ENCODE results near the gene EQTN. TPM values are rescaled to one million over a fixed set of nuclear protein-coding genes. Genes with fewer than 3 reads are reported as not detected.
"Not testable (repeated sequence)": the region's sequence is repeated elsewhere in the genome, so short reads cannot be mapped to it uniquely, and the experiment has no call there.

EQTN gene
- total RNA-seq, 4 donors from 2014 or later = 0.42 TPM; not detected in 3

GRCh38 chr9:27260789-27261516 is 36.0 kb downstream of the EQTN start:
- H3K4me3 ChIP-seq (ENCODE audit: low read depth, poor library complexity, severe bottlenecking) = no peak overlapping the region
- intact Hi-C loops (cut with DNase I; ENCODE audit: low total_unique reads) = no loop called here
- WGBS, 2 donors = 75 to 82% methylated on average over 8 of the region's 8 CpGs
- TF ChIP-seq POLR2A (IDR thresholded peaks at IDR 0.05) (no peak), CTCF (IDR thresholded peaks at IDR 0.05) (no peak)
- DNase-seq (ENCODE audit: low spot score in 2 of 2) = no peak

GRCh38 chr9:27258662-27259061 is 38.3 kb downstream of the EQTN start:
- no peak overlapping the region for H3K4me3 ChIP-seq (ENCODE audit: low read depth, poor library complexity, severe bottlenecking)
- intact Hi-C loops (cut with DNase I; ENCODE audit: low total_unique reads) = no loop called here
- no peak for DNase-seq (ENCODE audit: low spot score in 2 of 2)
- TF ChIP-seq POLR2A (IDR thresholded peaks at IDR 0.05) = no peak
- TF ChIP-seq CTCF (IDR thresholded peaks at IDR 0.05) = no peak
- WGBS, 2 donors = 93 to 95% methylated on average over 7 of the region's 7 CpGs

- no peak for TF ChIP-seq POLR2A (IDR thresholded peaks at IDR 0.05)
- TF ChIP-seq CTCF (IDR thresholded peaks at IDR 0.05) = no peak
- intact Hi-C loops (cut with DNase I; ENCODE audit: low total_unique reads) = no loop called here
- no peak overlapping the region for H3K4me3 ChIP-seq (ENCODE audit: low read depth, poor library complexity, severe bottlenecking)
- no peak for DNase-seq (ENCODE audit: low spot score in 2 of 2)
Measured at GRCh38 chr9:27248702-27249101, 48.2 kb downstream of the EQTN start.

- TF ChIP-seq POLR2A (IDR thresholded peaks at IDR 0.05) (no peak), CTCF (IDR thresholded peaks at IDR 0.05) (no peak)
- no peak overlapping the region for H3K4me3 ChIP-seq (ENCODE audit: low read depth, poor library complexity, severe bottlenecking)
- DNase-seq (ENCODE audit: low spot score in 2 of 2) = peak in 1 of 2 donors; percentile 23
- intact Hi-C loops (cut with DNase I; ENCODE audit: low total_unique reads) = no loop called here
- 3 to 8% methylated on average over 2 of the region's 2 CpGs for WGBS, 2 donors
Measured at GRCh38 chr9:27247756-27248155, 49.2 kb downstream of the EQTN start.

- DNase-seq (ENCODE audit: low spot score in 2 of 2); H3K4me3 ChIP-seq (ENCODE audit: low read depth, poor library complexity, severe bottlenecking): not testable (repeated sequence)
- WGBS, 2 donors = 84 to 92% methylated on average over 12 of the region's 12 CpGs
- intact Hi-C loops (cut with DNase I; ENCODE audit: low total_unique reads) = loop anchor here (5.0 kb wide), 1 partner anchor 1473 kb away; no protein-coding TSS in a partner anchor
Measured at GRCh38 chr9:27239648-27240047, 57.3 kb downstream of the EQTN start.

Other genes starting within 250 kb of the EQTN start
- gene TEK, start 187.9 kb downstream of the EQTN start, total RNA-seq = 1 to 10 TPM; 2.5 to 9.2 (median 3.8) TPM
- gene IFNK, start 227.1 kb upstream of the EQTN start, total RNA-seq = not detected
- 10 to 100 TPM in 2 of 4 donors, 1 to 10 TPM in 2; 8.2 to 16.5 (median 10.5) TPM for gene MOB3B, start 232.7 kb upstream of the EQTN start, total RNA-seq

Data from lower leg skin (tissue), 4 donors.